GM12873 (cell line): ENCODE measurements around the gene SERTAD4.

Source experiments
- CTCF ChIP-seq: IDR thresholded peaks from 2 replicates; pipeline ENCODE4 v1.5.1; 2012; ENCODE audit warnings: low read depth, mild to moderate bottlenecking, moderate library complexity, low read length, control low read depth; ENCODE audit not compliant: insufficient read depth; ENCODE audit errors: missing control alignments

SERTAD4 gene

DNA sequence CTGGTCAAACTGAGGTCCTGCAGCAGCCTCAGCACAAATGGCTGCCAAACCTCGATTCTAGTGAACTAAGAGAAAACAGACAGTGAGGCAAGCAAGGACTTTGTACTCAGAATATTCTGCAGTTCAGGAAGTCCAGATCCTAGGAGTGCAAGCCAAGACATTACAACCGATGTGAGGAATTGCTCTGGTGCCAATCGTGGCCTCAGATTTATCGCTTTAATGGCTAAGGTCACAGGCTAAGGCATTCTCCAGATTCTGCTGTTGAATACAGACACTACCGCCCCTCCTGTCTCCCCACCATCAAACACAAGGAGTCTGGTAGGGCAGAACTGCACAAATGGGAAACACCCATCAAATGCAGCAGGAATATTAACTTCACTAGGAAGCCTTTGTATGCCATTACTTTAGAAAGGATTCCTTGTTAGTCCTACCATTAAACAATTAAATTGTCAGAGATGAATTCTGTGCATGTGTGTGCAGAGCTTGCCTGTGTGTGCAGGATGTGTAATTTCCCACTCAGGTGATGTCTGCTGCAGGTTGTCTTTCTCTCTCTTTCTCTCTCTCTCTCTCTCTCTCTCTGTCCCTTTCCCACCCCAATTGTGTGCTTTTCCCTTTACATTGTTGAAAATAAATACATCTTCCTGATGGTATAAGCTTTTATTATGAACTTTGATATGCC, 9.2 kb upstream of the SERTAD4 start:
- no peak for TF ChIP-seq CTCF

DNA sequence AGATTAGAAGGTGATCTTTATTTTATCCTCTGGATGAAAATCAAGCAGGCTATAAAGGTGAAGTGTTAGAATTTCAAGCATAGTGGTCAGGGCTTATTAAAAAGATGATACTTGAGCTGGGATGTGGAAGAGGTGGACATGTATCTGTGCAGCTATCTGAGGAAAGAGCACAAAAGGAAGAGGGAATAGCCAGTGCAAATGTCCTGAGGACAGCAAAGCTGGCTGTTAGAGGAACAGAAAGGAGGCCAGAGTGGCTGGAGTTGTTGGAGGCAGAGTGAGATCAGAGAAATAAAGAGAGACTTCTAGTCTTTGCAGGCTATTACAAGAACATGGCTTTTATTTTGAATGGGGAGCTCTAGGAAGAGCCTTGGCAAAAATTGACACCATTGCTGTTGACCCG, 4.4 kb upstream of the SERTAD4 start:
- TF ChIP-seq CTCF = no peak

DNA sequence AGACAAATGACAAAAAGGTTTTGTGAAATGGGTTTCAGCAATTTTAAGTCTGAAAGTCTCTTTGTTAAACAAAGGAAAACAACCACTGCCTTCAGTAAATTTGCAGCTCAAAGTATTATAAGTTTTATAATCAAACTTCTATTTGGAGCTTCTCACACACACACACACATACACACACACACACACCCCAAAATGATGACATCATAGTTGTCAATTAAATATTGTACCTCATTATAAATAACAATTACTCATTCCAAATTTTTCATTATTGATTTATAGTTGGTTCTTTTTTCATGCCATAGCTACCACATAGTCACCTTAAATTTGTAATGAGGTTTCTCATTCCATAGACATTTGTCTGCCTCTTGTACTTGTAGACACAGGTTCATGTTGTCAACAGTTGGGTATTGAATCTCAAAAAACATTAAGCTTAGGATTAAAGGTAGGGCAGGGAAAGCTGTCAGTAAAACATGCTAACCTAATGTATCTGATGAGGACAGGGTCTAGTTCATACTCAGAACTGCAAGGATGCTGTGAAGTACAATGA, 2.4 kb upstream of the SERTAD4 start:
- TF ChIP-seq CTCF = no peak

DNA sequence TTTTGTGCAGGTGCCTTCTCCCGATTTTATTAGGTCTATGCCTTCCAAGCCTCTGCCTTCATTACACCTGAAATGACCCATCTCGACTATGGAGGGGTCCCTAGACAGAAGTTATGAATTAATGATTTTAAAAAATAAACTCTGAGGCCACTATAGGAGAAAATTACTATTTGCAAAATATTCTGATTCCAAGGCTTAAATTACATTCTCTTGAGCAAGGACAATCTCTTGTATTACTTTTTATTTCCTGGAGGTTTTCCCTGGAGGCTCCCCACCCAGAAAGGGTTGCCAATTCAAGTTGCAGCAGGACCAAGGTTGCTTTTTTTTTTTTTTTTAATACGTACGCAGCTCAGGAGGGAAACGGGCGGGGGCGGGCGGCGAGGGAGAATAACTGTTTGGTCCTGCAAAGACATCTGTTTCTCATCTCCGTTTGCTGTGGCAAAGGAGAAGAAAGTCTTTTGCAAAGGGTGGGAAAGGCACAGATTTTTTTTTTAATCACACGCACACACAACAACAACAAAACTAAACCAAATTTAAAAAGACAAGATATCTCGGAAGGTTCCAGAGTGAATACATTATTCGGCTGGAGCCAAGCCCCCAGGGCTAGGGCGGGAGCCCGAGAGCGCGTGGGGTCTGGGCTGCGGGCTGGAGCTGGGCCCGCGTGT, 618 bp upstream of the SERTAD4 start:
- TF ChIP-seq CTCF = no peak

GRCh38 chr1:210233216-210233494, 559 bp downstream of the SERTAD4 start:
- TF ChIP-seq CTCF = no peak

- TF ChIP-seq CTCF = no peak
These were observed 1.1 kb downstream of the SERTAD4 start for GRCh38 chr1:210233495-210234328.

DNA sequence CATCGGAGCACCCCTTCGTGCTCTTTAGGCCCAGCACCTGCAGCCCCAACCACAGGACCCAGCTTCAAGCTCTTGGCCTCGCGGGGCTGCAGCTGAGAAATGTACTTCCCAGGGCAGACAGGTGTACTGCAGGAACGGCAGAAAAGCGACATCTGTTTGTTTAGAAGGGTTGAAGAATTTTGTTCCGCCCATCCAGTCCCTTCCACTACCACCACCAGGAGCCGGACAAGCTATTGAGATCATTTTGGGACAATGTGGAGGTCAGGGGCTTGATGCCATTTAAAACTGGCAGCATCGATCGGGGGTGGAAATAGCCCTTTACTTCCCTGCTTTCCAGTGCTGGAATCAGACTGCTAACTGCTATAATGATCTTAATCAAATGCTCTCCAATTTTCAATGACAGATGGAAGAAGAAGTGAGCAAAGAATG, 1.7 kb downstream of the SERTAD4 start:
- no peak for TF ChIP-seq CTCF
